RWPE1 (cell line): ENCODE results near the gene C1QTNF6.

ENCODE experiments used
- CTCF ChIA-PET: fragments of 350-600 bp; sonication (Branson Sonifier 250); formaldehyde crosslinking; extraction: SDS; loops from one replicate; lab custom pipeline; 2021; lab: Yijun Ruan, JAX
- POLR2A ChIA-PET: fragments of 400-600 bp; formaldehyde crosslinking; extraction: SDS; loops from one replicate; lab custom pipeline; 2020; ENCODE audit warnings: antibody characterized with exemption; ENCODE audit not compliant: low non-redundant PET; lab: Yijun Ruan, JAX
- DNase-seq: peaks from one replicate; pipeline ENCODE4 v3.0.0; 2012; ENCODE audit warnings: low spot score
- H3K27ac ChIP-seq: fragments of 450-650 bp; 2 replicates; pipeline ENCODE4 v1.5.1; 2017
- CTCF ChIP-seq: fragments of 450-650 bp; conservative IDR thresholded peaks from 2 replicates; pipeline ENCODE4 v1.5.1; 2017; ENCODE audit warnings: low read depth, mild to moderate bottlenecking

C1QTNF6 gene

DNA sequence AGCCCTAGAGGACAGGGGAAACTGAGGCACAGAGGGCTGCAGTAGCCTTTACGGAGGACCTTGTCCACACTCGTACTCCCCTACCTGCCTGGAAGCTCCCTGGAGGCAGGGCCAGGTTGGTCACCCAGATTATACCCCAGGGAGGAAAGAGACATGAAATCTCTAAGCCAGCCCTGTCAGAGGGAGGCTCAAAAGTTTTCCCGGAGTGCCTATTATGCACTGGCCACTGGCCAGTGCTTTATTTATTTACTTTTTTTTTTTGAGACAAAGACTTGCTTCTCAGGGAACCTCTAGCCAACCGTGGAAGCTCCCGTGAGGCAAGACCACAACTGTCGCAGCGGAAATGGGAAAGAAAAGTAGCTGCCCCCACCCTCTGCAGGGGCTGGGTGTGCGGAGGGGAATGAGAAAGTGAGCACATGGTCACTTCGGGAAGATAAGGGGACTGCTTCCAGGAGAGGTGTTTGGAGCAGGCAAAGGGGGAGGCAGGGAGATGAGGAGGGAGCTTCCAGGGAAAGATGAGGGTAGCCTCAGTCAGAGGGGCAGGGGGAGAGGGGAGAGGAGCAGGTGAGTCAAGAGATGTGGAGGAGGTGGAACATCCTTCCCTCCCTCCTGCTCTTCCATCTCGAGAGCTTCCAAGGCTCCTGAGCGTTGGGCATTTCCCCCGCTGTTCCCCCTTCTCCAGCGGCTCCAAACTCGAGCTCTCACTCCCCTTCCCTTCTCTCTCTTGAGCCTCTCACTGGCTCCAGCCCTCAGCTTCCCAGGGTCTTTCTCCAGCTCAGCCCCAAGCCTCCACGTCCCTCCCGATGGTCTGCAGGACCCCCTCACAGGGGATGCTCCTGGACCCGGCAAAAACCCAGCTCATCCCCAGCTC, 42.6 kb downstream of the C1QTNF6 start:
- no peak overlapping the region for H3K27ac ChIP-seq
- CTCF ChIA-PET: interaction anchor here (0.6 kb wide), 1 partner anchor 33 kb away, joined by 3 read pairs; no protein-coding TSS in a partner anchor
- TF ChIP-seq CTCF: no peak
- POLR2A ChIA-PET: no interaction called here
- no peak for DNase-seq

DNA sequence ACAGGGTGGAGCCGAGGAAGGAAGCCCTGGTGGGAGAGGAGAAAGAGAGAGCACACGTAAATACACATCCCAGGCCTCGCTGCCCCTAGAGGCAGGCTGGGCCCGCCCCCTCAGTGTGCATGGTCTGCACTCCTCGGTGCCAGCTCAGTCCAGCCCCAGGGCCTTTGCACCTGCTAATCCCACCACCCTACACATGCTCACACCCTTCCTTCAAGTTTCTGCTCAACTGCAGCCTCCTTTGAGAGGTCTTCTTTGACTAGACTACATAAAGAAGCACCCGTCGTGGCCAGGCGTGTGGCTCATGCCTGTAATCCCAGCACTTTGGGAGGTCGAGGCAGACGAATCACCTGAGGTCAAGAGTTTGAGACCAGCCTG, 43.9 kb downstream of the C1QTNF6 start:
- TF ChIP-seq CTCF: no peak
- no peak for DNase-seq
- ChIA-PET POLR2A (no interaction called here), CTCF (interaction anchor here (0.6 kb wide), 1 partner anchor 122 kb away, joined by 3 read pairs; no protein-coding TSS in a partner anchor)
- H3K27ac ChIP-seq: no peak overlapping the region

GRCh38 chr22:37141971-37142370, 46.1 kb downstream of the C1QTNF6 start:
- H3K27ac ChIP-seq: no peak overlapping the region
- CTCF ChIA-PET: no interaction called here
- TF ChIP-seq CTCF: no peak
- POLR2A ChIA-PET: no interaction called here
- no peak for DNase-seq

GRCh38 chr22:37141476-37141875, 46.6 kb downstream of the C1QTNF6 start:
- H3K27ac ChIP-seq: no peak overlapping the region
- ChIA-PET CTCF (no interaction called here), POLR2A (no interaction called here)
- no peak for DNase-seq
- TF ChIP-seq CTCF: no peak

DNA sequence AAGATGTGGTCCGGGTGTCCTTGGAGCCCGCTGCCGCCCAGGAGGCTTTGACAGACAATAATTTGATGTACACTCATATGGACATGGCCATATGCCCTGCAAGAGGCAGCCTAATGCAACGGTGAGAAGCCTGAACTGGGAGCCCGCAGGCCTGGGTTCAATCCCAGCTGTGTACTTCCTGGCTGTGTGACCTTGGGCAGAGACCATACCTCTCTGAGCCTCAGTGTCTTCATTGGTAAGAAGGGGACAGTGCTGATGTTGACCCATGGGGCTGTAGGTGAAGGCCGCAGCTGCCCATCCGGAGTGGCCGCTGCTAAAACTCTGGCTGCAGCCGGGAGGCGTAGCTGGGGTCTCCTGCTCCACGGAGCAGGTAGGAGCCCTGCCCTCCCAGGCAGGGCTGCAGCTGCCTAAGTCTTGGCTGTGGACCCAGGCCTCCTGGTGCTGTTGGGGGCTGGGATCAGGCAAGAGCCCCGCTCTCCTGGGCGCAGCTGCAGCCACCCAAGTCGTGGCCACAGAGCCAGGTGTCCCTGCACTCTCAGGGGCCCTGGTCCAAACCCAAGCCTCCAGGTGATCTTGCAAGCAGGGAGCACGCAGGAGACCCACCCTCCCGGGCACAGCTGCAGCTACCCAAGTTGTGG, 47.2 kb downstream of the C1QTNF6 start:
- ChIA-PET POLR2A (no interaction called here), CTCF (no interaction called here)
- TF ChIP-seq CTCF: no peak
- DNase-seq: no peak
- H3K27ac ChIP-seq: no peak overlapping the region

GRCh38 chr22:37139762-37140161, 48.3 kb downstream of the C1QTNF6 start:
- CTCF ChIA-PET: interaction anchor here (0.6 kb wide), 1 partner anchor 23 kb away, joined by 3 read pairs; no protein-coding TSS in a partner anchor
- TF ChIP-seq CTCF: no peak
- POLR2A ChIA-PET: no interaction called here
- DNase-seq: no peak
- H3K27ac ChIP-seq: no peak overlapping the region
